ENCODE measurements around the gene SPSB3.

SPSB3 gene

GRCh38 chr16:1762196-1762878 is 20.0 kb downstream of the SPSB3 start:
- DNase-seq = no peak

- DNase-seq = no peak
These were observed 20.6 kb downstream of the SPSB3 start for GRCh38 chr16:1761751-1762150.

- no peak for DNase-seq
These were observed 21.5 kb downstream of the SPSB3 start for GRCh38 chr16:1760911-1761310.

GRCh38 chr16:1759511-1759910 is 22.9 kb downstream of the SPSB3 start:
- no peak for DNase-seq

- DNase-seq = no peak
These were observed 23.4 kb downstream of the SPSB3 start for GRCh38 chr16:1758923-1759322.

- DNase-seq = no peak
These were observed 24.5 kb downstream of the SPSB3 start for GRCh38 chr16:1757714-1758461.

- DNase-seq = no peak
These were observed 28.2 kb downstream of the SPSB3 start for GRCh38 chr16:1754204-1754603.

GRCh38 chr16:1752853-1753252 is 29.5 kb downstream of the SPSB3 start:
- no peak for DNase-seq

- no peak for DNase-seq
These were observed 30.4 kb downstream of the SPSB3 start for GRCh38 chr16:1751946-1752345.

- no peak for DNase-seq
These were observed 32.9 kb downstream of the SPSB3 start for GRCh38 chr16:1749152-1750117.

- no peak for DNase-seq
These were observed 34.4 kb downstream of the SPSB3 start for GRCh38 chr16:1747934-1748333.

- DNase-seq = no peak
These were observed 35.6 kb downstream of the SPSB3 start for GRCh38 chr16:1746693-1747195.

- DNase-seq = no peak
These were observed 36.3 kb downstream of the SPSB3 start for GRCh38 chr16:1745900-1746692.

GRCh38 chr16:1745181-1745899 is 37.0 kb downstream of the SPSB3 start:
- DNase-seq = no peak

GRCh38 chr16:1744338-1744840 is 38.0 kb downstream of the SPSB3 start:
- DNase-seq = no peak

- no peak for DNase-seq
These were observed 38.7 kb downstream of the SPSB3 start for GRCh38 chr16:1743376-1744337.

- no peak for DNase-seq
These were observed 40.7 kb downstream of the SPSB3 start for GRCh38 chr16:1741553-1742165.

- DNase-seq = no peak
These were observed 41.4 kb downstream of the SPSB3 start for GRCh38 chr16:1740781-1741490.

GRCh38 chr16:1740234-1740633 is 42.1 kb downstream of the SPSB3 start:
- DNase-seq = no peak

Data from DMS153 (cell line).